HG03064 (cell line): ENCODE results near the gene NCBP2.

Experiments
- ATAC-seq: cut with Tn5 transposase; IDR thresholded peaks from one replicate; pipeline ENCODE4 v1.9.1; 2021; ENCODE audit warnings: low read depth; ENCODE audit not compliant: unreplicated experiment

The NCBP2 gene

DNA sequence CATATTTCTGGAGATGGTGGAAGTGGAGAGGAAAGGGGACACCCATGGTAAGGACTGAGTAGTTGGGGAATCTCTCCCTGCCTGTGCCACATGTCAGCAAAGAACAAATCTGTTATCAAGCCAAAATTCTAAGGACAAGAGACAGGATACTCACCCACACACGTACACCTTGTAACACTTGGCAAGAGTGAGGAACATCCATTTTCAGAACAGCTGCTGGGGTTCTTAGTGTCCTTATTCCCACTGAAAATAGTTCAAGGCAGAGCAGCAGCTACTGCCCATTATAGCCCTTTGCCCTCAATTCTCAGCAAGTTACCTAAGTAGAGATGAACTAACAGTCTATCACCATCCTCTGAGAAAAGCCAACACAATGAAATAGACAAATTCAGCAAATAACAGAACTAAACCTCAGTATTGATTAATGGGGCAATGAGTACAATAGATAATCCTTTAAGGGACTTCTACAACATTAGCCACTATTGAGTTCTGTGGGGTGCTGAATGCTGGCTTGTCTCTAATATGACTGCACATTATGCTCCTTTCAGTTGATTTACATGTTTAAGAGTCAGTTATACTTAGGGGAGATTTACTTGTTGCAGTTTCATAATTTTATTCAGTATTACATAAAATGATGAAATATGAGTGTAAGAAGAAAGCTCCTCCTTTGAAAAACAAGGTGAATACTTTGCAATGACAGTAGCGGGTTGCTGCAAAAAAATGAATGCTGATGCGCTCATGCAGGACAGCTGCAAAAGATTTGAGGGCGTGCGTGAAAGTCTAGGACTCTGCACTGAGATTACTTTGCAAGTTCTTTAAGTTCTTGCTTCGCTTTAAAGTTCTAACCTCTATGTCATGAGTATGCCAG, 52.3 kb downstream of the NCBP2 start:
- no peak for ATAC-seq

DNA sequence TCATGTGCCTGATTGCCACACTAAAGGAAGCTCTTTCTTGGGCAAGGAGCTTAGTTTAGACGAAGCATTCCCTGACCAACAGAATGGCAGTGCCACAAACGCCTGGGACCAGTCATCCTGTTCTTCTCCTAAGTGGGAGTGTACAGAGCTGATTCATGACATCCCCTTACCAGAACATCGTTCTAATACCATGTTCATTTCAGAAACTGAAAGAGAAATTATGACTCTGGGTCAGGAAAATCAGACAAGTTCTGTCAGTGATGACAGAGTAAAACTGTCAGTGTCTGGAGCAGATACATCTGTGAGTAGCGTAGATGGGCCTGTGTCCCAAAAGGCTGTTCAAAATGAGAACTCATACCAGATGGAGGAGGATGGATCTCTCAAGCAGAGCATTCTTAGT, 56.2 kb downstream of the NCBP2 start:
- ATAC-seq: no peak
